ENCODE data around the gene TUBA3E. TPM values are rescaled to one million over a fixed set of nuclear protein-coding genes. Genes with fewer than 3 reads are reported as not detected.
"Not testable (repeated sequence)": the region's sequence is repeated elsewhere in the genome, so short reads cannot be mapped to it uniquely, and the experiment has no call there.

TUBA3E gene
- total and polyA plus RNA-seq, 11 donors: 2.8 to 325 (median 69.5) TPM

DNA sequence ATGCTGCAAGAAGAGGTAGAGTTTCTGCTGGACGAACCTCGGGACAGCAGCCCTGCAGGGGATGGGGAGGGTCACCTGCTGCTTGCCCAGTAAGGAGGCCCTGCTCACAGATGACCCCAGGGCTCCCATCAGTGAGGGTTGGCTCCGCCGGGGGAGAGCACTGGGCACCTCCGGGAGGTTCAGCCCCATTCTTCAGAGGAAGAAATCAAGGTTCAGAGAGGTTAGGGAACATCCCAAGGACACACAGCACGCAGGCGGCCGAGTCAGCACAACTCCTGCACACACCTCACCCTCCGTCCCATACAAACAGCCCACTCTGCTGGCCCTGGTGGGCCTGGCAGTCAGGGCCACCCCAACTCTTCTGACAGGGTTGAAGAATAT, 41.6 kb downstream of the TUBA3E start:
- no peak overlapping the region for H3K27ac ChIP-seq
- ATAC-seq: no peak
- no peak for DNase-seq
- 81 to 94% (median 91%) methylated on average over 6 to 9 of the region's 9 CpGs for WGBS, 4 donors
- no peaks in the 10 kb centered on the region for H3K9me3 ChIP-seq
- no peaks in the 10 kb centered on the region for H3K27me3 ChIP-seq
- peaks cover 0 to 16% (median 0%) of the 10 kb centered on the region in 12 donors for H3K4me1 ChIP-seq
- peaks cover 0 to 47% (median 28%) of the 10 kb centered on the region in 9 donors for H3K36me3 ChIP-seq
- no peak for TF ChIP-seq POLR2A (IDR thresholded peaks at IDR 0.05)
- TF ChIP-seq, protein P1, sequence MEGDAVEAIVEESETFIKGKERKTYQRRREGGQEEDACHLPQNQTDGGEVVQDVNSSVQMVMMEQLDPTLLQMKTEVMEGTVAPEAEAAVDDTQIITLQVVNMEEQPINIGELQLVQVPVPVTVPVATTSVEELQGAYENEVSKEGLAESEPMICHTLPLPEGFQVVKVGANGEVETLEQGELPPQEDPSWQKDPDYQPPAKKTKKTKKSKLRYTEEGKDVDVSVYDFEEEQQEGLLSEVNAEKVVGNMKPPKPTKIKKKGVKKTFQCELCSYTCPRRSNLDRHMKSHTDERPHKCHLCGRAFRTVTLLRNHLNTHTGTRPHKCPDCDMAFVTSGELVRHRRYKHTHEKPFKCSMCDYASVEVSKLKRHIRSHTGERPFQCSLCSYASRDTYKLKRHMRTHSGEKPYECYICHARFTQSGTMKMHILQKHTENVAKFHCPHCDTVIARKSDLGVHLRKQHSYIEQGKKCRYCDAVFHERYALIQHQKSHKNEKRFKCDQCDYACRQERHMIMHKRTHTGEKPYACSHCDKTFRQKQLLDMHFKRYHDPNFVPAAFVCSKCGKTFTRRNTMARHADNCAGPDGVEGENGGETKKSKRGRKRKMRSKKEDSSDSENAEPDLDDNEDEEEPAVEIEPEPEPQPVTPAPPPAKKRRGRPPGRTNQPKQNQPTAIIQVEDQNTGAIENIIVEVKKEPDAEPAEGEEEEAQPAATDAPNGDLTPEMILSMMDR (IDR thresholded peaks at IDR 0.05): no peak
- intact Hi-C loops (cut with DNase I): loop anchor here in 6 of 10 donors (2.0 to 10.0 kb wide), 3 partner anchors 176 to 178 kb away; no protein-coding TSS in a partner anchor
- H3K4me3 ChIP-seq: no peak overlapping the region

DNA sequence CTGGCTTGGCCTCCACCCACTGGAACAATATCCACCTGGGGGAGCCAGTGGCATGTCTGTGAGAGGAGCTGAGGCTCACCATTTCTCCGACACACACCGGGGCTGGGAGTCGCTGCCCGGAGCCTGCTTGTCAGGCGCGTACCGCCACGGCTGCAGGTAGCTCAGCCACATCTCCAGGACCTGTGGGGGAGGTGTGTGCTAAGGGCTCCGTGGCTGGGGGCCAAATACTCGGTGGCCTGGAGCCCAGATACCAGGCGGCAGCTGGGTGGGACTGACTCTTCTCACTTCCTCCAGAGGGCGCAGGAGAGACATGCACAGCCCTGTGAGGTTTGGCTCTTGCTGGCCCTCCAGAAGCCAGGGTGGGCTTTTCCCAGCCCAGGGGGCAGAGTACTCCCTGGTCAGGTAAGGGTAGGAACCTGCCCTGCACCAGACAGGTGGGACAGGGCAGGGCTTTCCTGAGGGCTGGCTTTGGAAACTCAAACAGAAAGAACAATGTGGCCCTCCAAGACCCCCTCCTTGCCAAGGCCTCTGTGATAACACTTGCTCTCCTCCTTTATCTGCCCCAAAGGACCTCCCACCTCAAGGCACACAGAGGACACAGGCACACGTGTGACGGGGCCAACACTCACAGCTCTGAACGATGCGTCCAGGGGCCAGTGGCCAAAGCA, 42.1 kb downstream of the TUBA3E start:
- H3K27me3 ChIP-seq, H3K4me3 ChIP-seq, H3K9me3 ChIP-seq, H3K27ac ChIP-seq: not testable (repeated sequence)
- 19 to 45% (median 38%) methylated on average over 5 to 16 of the region's 16 CpGs for WGBS, 4 donors
- intact Hi-C loops (cut with DNase I): loop anchor here in 6 of 10 donors (2.0 to 10.0 kb wide), 3 partner anchors 176 to 179 kb away; no protein-coding TSS in a partner anchor
- ATAC-seq (peak; percentile 55 to 76 (median 68)), DNase-seq (peak; percentile 54 to 80 (median 74))
- Histone ChIP-seq H3K36me3 (peaks cover 0 to 46% (median 28%) of the 10 kb centered on the region in 9 donors), H3K4me1 (peaks cover 0 to 12% (median 0%) of the 10 kb centered on the region in 12 donors)
- TF ChIP-seq, protein P1 (IDR thresholded peaks at IDR 0.05): peak; percentile 38 to 69 (median 56)

DNA sequence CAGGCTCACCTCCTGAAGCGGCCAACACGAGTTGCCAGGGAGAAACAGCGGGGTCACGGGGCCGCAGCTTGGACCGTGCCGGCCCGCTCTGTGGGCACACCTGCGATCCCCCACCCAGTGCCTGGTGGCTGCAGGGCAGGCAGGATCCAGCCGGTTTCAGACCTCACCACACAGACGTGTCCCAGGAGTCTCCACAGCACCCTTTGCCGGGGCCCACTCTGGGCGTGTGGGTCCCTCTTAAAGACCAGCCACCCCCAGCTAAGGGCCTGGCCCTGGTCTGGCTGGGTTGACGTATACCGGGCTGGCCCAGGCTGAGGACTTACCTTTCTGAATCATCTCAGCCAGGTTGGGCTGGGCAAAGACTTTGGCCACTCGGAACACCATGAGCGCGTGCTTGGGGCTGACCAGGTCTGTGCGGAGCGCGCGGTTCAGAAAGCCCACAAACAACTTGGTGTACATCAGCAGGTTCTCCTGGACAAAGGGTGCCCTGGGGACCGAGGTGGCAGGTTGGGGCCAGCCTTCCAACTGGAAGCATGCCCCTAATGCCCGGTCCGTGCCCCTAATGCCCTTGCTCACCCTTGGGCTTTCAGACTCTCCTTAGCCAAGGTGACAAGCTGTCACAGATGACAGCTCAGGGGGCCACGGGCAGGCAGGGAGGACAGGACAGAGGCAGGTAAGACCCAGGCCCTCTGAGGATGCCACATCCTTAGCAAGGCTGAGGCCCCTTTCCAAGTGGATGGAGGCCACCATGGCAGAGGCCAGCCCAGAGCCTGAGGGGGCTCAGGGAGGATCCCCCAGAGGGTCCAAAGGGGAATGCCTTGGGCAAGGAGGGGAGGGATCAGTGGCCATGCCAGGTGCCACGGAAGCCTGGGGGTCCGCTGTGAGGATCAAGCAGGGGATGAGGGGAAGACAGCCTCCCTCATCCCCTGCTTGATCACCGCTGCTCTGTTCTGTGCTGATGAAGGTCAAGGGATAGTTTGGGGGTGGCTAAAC, 43.2 kb downstream of the TUBA3E start:
- Histone ChIP-seq H3K36me3 (peaks cover 0 to 44% (median 26%) of the 10 kb centered on the region in 9 donors), H3K27me3 (no peaks in the 10 kb centered on the region), H3K9me3 (no peaks in the 10 kb centered on the region), H3K4me1 (peaks cover 0 to 6% (median 0%) of the 10 kb centered on the region in 12 donors), H3K27ac (no peak overlapping the region), H3K4me3 (no peak overlapping the region)
- TF ChIP-seq, protein P1 (IDR thresholded peaks at IDR 0.05): no peak
- TF ChIP-seq POLR2A (IDR thresholded peaks at IDR 0.05): no peak
- no peak for ATAC-seq
- 94 to 96% (median 95%) methylated on average over 23 to 29 of the region's 29 CpGs for whole genome bisulfite sequencing, 4 donors
- intact Hi-C loops (cut with DNase I): loop anchor here in 5 of 10 donors (5.0 to 10.0 kb wide), 2 partner anchors 177 to 180 kb away; no protein-coding TSS in a partner anchor
- no peak for DNase-seq

DNA sequence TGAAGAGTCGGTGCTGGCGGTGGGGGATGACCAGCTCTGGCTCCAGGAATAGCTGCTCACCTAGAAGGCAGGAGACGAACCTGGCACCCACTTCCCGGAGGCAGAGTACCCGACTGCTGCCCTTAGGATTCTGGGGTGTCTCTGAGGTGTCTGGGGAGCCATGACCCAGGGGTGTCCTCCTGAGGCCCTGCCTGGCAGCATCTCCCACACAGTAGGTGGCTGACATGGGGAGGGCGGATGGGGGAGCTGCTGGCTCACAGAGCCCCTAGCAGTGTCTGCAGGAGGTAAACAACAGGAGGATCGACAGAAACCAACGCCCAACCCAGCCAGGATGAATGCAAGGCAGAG, 43.8 kb downstream of the TUBA3E start:
- not testable (repeated sequence) for H3K27me3 ChIP-seq, H3K9me3 ChIP-seq, H3K4me3 ChIP-seq, ATAC-seq, H3K27ac ChIP-seq, H3K4me1 ChIP-seq, DNase-seq
- H3K36me3 ChIP-seq: peaks cover 0 to 41% (median 21%) of the 10 kb centered on the region in 9 donors
- intact Hi-C loops (cut with DNase I): loop anchor here in 3 of 10 donors (10.0 kb wide), 1 partner anchor 180 kb away; no protein-coding TSS in a partner anchor
- WGBS, 4 donors: 81 to 93% (median 92%) methylated on average over 5 to 8 of the region's 8 CpGs

DNA sequence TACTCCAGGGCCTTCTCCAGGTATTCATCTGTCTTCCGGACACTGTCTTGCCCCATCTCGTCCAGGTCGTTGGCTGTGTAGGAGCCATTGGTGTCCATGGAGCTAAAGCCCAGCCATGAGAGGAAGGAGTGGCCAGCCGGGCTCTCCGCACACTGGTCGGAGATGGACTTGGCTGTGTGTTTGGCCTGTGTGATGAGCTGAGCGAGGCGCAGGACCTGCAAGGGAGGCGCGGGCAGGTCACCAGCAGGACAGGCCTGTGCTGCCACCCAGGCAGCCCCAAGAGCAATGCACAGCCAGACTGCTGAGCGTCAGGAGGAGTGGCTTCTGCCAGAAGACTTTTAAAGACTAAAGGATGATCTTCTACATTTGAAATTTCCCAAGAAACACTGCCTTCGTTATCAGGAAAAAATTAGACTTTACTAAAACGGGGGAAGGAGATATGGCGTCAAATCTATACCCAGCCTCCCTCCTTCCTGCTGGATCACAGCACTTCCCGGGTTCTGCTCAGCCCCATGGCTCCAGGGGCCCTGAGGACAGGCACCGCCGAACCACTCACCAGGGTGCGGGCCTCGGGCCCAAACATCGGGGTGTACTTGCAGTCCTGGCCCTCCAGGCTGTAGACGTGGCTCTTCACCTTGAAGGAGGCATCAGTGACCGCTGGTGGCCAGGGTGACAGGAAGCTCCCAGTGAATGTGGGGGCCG, 44.4 kb downstream of the TUBA3E start:
- not testable (repeated sequence) for H3K27me3 ChIP-seq, H3K27ac ChIP-seq, DNase-seq, ATAC-seq, H3K9me3 ChIP-seq, H3K4me3 ChIP-seq, H3K4me1 ChIP-seq
- WGBS, 4 donors: 88 to 94% (median 92%) methylated on average over 13 to 23 of the region's 23 CpGs
- peaks cover 0 to 36% (median 16%) of the 10 kb centered on the region in 9 donors for H3K36me3 ChIP-seq
- intact Hi-C loops (cut with DNase I): loop anchor here in 3 of 10 donors (10.0 kb wide), 1 partner anchor 181 kb away; no protein-coding TSS in a partner anchor
